SKM-1 treated with dmso at 0.1 percent for 144 hours (cell line): ENCODE measurements around the gene ZBTB20.
"Not testable (repeated sequence)": the region's sequence is repeated elsewhere in the genome, so short reads cannot be mapped to it uniquely, and the experiment has no call there.

ENCODE experiments used
- DNase-seq: peaks from one replicate; lab custom pipeline; 2025; ENCODE audit not compliant: unreplicated experiment; lab: John Stamatoyannopoulos, UW

Gene ZBTB20

GRCh38 chr3:115146418-115147328, at the start of gene ZBTB20:
Gene ZBTB20 (minus strand): TSS chr3:115147288.
- peak; percentile 56 for DNase-seq

GRCh38 chr3:115194476-115194875, 47.4 kb upstream of the ZBTB20 start:
- no peak for DNase-seq

GRCh38 chr3:115190747-115191146, 43.7 kb upstream of the ZBTB20 start:
- DNase-seq: no peak

GRCh38 chr3:115187149-115187757, 40.2 kb upstream of the ZBTB20 start:
- no peak for DNase-seq

- DNase-seq: no peak
These were observed 39.5 kb upstream of the ZBTB20 start for GRCh38 chr3:115186351-115187148.

- DNase-seq: not testable (repeated sequence)
These were observed 37.9 kb upstream of the ZBTB20 start for GRCh38 chr3:115184859-115185572.

GRCh38 chr3:115178930-115179329, 31.8 kb upstream of the ZBTB20 start:
- DNase-seq: not testable (repeated sequence)

GRCh38 chr3:115169808-115170207, 22.7 kb upstream of the ZBTB20 start:
- DNase-seq: no peak

- no peak for DNase-seq
These were observed 18.6 kb upstream of the ZBTB20 start for GRCh38 chr3:115165701-115166100.

GRCh38 chr3:115165266-115165665, 18.2 kb upstream of the ZBTB20 start:
- no peak for DNase-seq

- no peak for DNase-seq
These were observed 17.5 kb upstream of the ZBTB20 start for GRCh38 chr3:115164374-115165221.

- no peak for DNase-seq
These were observed 15.7 kb upstream of the ZBTB20 start for GRCh38 chr3:115162759-115163158.

- no peak for DNase-seq
These were observed 14.8 kb upstream of the ZBTB20 start for GRCh38 chr3:115161866-115162265.

- DNase-seq: no peak
These were observed 14.2 kb upstream of the ZBTB20 start for GRCh38 chr3:115161168-115161834.

- no peak for DNase-seq
These were observed 13.2 kb upstream of the ZBTB20 start for GRCh38 chr3:115160295-115160694.

- no peak for DNase-seq
These were observed 9.1 kb upstream of the ZBTB20 start for GRCh38 chr3:115156046-115156654.

GRCh38 chr3:115154611-115155010, 7.5 kb upstream of the ZBTB20 start:
- DNase-seq: no peak

GRCh38 chr3:115151921-115152320, 4.8 kb upstream of the ZBTB20 start:
- DNase-seq: no peak
